TTC549 (cell line): ENCODE results near the gene DTNA.

Experiments
- FAIRE-seq: peaks from 2 replicates; lab custom pipeline; 2012; peaks lifted over from hg19 to GRCh38; lab: Jason Lieb, UNC

Gene DTNA

GRCh38 chr18:34772887-34773286 lies 62.8 kb downstream of the DTNA start:
- no peak for FAIRE-seq

DNA sequence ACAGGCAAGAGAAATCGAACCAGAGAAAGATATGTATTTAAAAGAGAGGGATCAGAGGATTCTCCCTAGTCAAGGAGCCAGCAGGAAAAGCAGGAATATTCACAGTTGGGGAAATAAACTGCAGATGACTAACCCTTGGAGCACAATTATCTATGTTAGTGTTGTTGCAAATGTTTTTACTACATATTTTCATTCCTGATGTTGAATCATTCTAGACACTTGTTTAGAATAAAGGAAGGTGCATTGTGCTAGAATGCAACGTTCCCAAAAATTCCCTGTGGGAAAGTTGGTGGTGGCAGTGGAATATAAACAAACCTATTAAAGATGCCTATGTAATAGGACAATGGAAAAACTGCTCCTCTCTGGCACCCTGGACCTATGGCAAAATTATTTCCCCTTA lies 63.3 kb downstream of the DTNA start:
- FAIRE-seq: no peak

DNA sequence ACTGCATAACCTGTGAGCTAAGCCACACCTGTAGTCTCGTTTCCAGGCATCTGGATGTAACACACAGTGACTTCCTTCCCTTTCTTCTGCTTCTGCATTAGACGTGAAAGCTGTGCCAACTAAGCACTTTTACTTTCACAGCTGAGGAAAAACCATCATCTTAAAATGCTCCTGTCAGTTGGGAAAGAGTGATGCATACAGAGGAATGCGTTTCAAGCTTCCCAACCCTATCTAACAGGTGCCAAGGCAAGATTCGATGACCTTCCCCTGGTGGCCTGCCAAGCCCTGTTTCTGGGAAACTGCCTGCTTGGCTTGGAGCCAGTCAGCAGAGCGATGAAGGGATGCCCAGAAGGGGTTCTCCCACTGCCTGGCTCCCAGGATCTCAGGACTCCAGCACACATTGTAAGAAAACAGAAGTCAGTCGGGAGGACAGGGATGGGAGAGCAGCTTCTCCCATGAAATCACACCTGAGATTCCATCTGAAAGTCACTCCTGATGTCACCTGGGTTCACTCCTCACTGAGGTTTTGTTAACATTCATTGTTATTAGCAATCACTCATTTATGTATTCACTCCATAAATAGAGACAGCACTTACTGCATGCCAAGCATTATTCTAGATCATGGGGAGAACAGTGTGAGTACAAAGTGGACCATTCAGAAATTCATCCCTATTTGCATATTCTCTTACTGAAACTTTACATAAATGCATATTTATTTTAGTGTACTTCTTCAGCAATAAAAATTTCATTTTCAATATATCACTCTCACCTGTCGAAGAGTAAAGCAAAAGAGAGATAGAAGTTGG lies 64.1 kb downstream of the DTNA start:
- no peak for FAIRE-seq

GRCh38 chr18:34775461-34775860 lies 65.4 kb downstream of the DTNA start:
- FAIRE-seq: no peak

DNA sequence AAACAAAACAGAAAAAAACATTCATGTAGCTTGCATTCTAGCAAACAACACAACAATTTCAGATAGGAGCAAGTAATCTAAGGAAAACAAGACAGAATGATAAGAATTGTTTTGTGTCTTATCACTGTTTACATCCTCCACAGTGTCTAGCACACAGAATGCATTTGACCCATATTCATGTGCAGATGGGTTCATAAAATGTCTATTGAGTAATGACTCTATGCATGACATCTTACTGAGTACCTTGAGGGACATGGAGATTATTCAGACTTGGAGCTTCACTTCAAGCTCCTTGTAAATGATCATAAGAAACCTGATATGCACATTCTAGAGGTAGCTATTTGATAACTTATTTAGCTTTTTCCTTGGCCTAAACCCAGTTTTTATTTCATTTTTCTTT lies 69.0 kb downstream of the DTNA start:
- no peak for FAIRE-seq

DNA sequence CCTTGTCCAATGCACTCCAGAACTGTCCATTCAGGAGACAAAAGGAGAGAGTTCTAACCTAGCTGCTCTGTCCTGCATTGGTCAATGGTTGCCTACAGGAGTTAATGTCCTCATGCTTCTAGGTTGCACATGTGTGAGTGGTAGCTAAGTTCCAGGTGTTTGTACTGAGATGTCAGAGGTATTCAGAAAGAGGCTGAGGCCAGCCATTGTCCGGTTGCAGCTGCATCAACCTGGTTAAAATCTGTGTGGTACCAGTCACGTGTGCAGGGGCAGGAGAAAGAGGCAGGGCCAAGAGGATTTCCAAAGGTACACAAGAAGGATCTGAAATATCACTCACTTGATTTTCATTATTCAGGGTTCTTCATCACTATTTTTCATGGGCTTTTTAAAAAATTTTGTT lies 70.8 kb downstream of the DTNA start:
- FAIRE-seq: no peak

- FAIRE-seq: no peak
Observed at GRCh38 chr18:34783501-34783900, 73.4 kb downstream of the DTNA start.

- FAIRE-seq: no peak
Observed at GRCh38 chr18:34786162-34786741, 76.2 kb downstream of the DTNA start.

DNA sequence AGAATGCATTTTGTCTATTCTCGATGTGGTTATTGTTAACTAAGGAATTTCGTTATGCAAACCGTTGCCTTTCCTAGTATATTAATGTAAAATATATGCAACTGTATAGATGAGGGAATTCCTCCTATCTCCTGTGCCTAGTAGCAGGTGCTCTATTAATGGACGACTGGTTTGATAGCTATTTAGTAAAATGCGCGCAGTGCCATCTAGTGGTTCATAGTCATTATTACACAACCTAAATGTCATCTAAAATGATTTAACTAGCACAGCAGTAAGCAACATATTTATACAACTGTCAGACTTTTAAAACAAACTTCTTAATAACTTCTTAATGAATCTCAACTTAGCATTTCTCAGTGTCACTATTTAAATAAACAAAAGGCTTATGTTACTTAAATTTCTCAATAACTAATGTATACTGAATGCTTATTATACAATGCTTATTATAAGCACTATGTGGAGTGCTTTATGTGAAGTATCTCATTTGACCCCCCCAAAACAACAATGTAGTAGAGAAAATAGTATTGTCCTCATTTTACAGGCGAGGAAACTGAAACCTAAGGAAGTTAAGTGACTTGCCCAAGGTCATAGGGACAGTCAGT lies 77.9 kb downstream of the DTNA start:
- FAIRE-seq: peak; percentile 80

GRCh38 chr18:34789768-34790344 lies 79.8 kb downstream of the DTNA start:
- FAIRE-seq: no peak

GRCh38 chr18:34794348-34794747 lies 84.2 kb downstream of the DTNA start:
- FAIRE-seq: no peak

DNA sequence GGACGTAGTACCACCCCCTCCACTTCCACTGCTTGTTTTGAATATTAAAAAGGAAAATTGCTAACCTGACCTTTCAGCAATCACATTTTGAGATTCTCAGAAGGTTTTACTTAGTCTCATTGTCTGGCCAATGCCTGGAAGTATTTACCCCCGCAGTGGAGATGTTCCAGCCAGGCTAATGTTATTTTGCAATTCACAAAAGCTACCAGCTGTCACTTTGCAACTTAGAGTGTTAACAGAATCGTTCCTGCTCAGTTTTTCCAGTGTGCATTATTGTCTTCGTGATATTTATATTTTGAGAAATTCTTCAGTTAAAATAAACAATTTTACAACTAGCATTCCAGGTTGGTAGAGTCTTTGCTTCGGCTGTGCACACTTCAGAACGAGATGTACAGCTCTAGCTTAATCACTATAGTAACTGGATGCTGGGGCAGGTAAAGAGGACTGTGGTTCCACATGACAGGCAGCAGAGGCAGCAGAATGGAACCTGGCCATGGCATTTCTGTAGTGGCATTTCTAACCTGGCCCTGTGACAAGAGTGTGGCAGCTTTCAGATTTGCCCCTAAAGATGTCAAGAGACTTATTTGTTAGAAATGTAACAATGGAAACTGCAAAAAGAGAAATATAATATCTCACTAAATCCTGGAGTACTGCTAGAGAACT lies 85.1 kb downstream of the DTNA start:
- no peak for FAIRE-seq

- no peak for FAIRE-seq
Observed at GRCh38 chr18:34796035-34796657, 86.0 kb downstream of the DTNA start.

DNA sequence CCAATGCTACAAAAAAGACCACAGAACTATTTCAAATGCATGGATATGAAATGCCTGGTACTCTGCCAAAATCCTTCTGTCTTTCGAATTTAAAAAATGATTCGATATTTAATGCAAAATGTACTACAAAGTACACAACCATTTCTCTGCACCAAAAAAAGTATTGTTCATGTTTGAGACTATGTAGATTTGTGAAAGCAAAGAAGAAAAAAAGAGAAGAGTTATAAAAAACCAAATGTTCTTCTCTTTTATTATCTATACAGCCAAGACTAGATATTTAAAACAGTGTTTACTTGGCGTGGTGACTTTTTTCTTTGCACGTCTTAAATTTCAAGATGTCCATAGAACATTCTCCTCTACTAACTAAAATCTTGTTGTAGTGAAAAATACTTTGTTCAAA lies 89.2 kb downstream of the DTNA start:
- no peak for FAIRE-seq

DNA sequence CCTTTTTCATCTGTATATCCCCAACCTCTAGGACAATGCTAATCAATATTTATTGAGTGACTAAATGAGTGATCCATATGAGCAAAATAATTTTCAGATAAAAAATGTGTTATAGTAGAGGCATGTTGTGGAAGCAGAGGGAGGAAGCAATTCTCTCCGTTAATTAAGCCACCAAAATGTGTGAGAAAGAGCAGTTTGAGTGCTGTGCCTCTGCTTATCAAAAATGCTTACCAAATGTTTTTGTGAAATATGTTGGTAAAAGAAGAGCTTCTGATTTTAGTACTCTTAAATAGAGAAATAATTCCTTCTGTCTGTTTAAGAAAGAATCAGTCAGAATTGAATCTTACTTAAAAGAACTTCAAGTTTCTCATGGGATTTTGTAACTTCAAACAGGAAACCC lies 90.3 kb downstream of the DTNA start:
- no peak for FAIRE-seq

GRCh38 chr18:34801774-34802173 lies 91.7 kb downstream of the DTNA start:
- FAIRE-seq: no peak

DNA sequence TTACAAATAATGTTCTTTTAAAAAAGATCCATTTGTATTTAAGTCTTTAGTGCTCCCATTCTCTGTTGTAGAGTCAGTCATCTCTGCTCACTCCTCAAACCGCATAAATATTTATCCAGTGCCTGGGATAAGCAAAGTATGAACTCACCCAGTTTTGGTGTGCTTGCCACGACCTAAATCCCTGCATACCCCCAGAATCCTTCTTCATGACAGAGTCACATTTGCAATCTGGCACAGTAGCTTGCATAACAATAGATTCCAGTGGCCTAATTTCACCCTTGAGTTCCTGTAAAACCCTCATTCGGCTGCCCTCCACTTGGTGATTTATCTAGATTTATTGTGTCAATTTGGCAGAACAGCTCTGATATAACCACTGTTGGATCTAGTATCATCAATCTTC lies 92.9 kb downstream of the DTNA start:
- FAIRE-seq: no peak

DNA sequence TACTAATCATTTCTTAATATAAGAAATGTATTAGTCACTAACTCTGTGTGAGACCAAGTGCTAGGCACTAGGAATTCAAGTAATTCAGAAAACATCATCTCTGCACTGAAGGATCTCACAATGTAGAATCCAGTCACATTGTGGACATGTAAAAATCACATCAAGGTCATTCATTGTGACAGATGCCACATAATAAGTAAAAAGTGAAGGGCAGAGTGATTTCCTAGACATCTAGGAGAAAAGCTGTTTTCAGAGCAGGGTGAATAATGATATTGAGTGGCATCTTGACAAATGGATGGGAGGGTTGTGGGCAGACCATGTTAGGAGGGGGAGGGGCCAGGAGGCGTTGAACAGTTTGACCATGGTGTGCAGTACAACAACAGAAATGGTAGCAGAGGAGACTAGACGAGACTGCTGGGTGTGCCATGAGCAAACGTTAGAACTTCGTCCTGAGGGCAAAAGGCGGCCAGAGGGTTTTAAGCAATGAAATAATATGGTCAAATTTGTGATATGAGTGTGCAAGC lies 93.8 kb downstream of the DTNA start:
- FAIRE-seq: no peak

GRCh38 chr18:34805103-34805877 lies 95.2 kb downstream of the DTNA start:
- FAIRE-seq: no peak

GRCh38 chr18:34805878-34806351 lies 95.8 kb downstream of the DTNA start:
- no peak for FAIRE-seq

DNA sequence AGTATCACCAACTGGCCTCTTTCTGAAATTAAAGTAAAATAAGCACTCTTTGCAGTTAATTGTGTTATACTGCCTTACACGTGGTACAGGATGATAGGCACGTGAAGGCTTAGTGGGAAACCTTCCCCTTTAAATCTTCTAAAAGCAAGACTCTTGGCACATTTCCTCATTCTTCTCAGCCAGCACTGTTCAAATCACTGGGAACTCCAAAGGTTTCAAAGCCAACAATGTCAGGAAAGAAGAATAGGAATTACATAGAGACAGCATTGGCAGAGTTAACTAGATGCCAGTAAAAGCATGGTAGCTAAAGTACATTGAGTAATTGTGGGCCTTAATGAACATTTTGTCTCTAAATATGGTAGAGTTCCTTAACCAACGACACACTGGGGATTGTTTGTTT lies 96.4 kb downstream of the DTNA start:
- FAIRE-seq: no peak
